Measurements from ENCODE around the gene BEGAIN. TPM values are rescaled to one million over a fixed set of nuclear protein-coding genes. Genes with fewer than 3 reads are reported as not detected.

BEGAIN gene
- total RNA-seq, 1 donor from 2014 or later, result 1.6 TPM

DNA sequence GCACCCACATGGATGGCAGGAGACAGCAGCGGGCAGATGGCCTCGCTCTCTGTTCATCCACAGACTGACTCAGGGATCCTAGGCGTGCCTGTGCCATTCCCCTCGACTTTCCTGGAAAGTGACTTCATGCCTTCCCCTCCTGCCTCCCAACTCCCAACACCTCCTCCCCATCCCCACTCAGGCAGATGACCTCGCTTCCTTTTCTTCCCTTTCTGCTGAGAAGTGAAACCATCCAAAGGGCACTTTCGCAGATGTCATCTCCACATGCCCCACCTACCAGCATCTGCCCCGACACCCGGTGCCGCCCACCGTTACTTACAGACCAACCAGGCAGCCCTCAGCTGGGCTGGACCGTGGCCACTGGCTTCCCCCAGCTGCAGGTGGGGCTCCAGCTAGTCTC is 29.6 kb downstream of the BEGAIN start:
- DNase-seq (ENCODE audit: low spot score), result no peak
- no peaks in the 10 kb centered on the region for H3K4me1 Mint-ChIP-seq (ENCODE audit: unreplicated experiment)
- H3K27me3 Mint-ChIP-seq (ENCODE audit: unreplicated experiment), result peaks cover 8% of the 10 kb centered on the region
- H3K4me3 Mint-ChIP-seq (ENCODE audit: unreplicated experiment), result no peak overlapping the region
- no peaks in the 10 kb centered on the region for H3K36me3 Mint-ChIP-seq (ENCODE audit: low read depth, unreplicated experiment)
- TF ChIP-seq, protein P1, sequence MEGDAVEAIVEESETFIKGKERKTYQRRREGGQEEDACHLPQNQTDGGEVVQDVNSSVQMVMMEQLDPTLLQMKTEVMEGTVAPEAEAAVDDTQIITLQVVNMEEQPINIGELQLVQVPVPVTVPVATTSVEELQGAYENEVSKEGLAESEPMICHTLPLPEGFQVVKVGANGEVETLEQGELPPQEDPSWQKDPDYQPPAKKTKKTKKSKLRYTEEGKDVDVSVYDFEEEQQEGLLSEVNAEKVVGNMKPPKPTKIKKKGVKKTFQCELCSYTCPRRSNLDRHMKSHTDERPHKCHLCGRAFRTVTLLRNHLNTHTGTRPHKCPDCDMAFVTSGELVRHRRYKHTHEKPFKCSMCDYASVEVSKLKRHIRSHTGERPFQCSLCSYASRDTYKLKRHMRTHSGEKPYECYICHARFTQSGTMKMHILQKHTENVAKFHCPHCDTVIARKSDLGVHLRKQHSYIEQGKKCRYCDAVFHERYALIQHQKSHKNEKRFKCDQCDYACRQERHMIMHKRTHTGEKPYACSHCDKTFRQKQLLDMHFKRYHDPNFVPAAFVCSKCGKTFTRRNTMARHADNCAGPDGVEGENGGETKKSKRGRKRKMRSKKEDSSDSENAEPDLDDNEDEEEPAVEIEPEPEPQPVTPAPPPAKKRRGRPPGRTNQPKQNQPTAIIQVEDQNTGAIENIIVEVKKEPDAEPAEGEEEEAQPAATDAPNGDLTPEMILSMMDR (IDR thresholded peaks at IDR 0.05; ENCODE audit: unreplicated experiment), result no peak
- H3K9me3 Mint-ChIP-seq (ENCODE audit: unreplicated experiment), result no peaks in the 10 kb centered on the region
- no peak overlapping the region for H3K27ac Mint-ChIP-seq (ENCODE audit: unreplicated experiment)

DNA sequence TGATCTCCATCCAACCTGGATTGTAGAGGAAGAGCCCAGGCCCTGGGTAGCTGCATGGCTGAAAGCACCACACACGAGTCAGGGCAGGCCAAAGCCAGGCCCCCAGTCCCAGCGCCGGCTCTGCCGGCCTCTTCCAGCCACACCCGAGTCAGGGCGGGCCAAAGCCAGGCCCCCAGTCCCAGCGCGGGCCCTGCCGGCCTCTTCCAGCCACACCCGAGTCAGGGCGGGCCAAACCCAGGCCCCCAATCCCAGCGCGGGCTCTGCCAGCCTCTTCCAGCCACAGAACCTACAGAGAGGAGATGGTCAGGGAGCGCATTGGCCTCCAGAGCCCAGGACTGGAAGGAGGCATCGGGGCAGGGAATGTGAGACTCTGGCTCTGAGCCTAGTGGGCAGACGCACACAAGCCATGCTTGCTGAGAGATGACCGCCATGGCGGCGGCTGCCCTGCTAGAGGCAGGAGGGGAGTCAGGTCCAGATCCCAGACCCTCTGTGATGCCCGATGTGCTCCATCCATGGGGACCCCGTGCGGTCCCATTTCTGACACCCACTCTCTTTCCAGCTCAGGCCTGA is 30.2 kb downstream of the BEGAIN start:
- peaks cover 5% of the 10 kb centered on the region for H3K27me3 Mint-ChIP-seq (ENCODE audit: unreplicated experiment)
- H3K4me1 Mint-ChIP-seq (ENCODE audit: unreplicated experiment), result no peaks in the 10 kb centered on the region
- H3K36me3 Mint-ChIP-seq (ENCODE audit: low read depth, unreplicated experiment), result no peaks in the 10 kb centered on the region
- no peak for DNase-seq (ENCODE audit: low spot score)
- no peaks in the 10 kb centered on the region for H3K9me3 Mint-ChIP-seq (ENCODE audit: unreplicated experiment)
- TF ChIP-seq, protein P1 (IDR thresholded peaks at IDR 0.05; ENCODE audit: unreplicated experiment), result no peak
- no peak overlapping the region for H3K27ac Mint-ChIP-seq (ENCODE audit: unreplicated experiment)
- no peak overlapping the region for H3K4me3 Mint-ChIP-seq (ENCODE audit: unreplicated experiment)

DNA sequence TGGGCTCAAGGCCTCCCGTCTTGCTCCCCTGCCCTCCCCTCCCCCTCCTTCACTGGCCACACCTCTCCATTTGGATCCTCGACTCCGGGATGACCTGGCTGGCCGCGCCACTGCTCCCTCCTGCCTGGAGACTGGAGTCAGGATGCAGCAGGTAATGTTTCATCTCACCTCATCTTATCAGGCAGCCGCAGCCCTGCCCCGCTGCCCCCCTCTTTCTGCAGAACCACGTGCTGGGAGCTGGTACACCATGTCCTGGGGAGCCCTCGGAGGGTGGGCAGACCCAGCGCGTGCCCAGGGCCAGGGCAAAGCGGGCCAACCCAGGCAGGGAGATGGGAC is 31.1 kb downstream of the BEGAIN start:
- Mint-ChIP-seq H3K4me3 (ENCODE audit: unreplicated experiment) (no peak overlapping the region), H3K27ac (ENCODE audit: unreplicated experiment) (no peak overlapping the region), H3K27me3 (ENCODE audit: unreplicated experiment) (peaks cover 5% of the 10 kb centered on the region), H3K4me1 (ENCODE audit: unreplicated experiment) (no peaks in the 10 kb centered on the region), H3K36me3 (ENCODE audit: low read depth, unreplicated experiment) (no peaks in the 10 kb centered on the region), H3K9me3 (ENCODE audit: unreplicated experiment) (no peaks in the 10 kb centered on the region)
- no peak for DNase-seq (ENCODE audit: low spot score)
- TF ChIP-seq, protein P1 (IDR thresholded peaks at IDR 0.05; ENCODE audit: unreplicated experiment), result no peak

DNA sequence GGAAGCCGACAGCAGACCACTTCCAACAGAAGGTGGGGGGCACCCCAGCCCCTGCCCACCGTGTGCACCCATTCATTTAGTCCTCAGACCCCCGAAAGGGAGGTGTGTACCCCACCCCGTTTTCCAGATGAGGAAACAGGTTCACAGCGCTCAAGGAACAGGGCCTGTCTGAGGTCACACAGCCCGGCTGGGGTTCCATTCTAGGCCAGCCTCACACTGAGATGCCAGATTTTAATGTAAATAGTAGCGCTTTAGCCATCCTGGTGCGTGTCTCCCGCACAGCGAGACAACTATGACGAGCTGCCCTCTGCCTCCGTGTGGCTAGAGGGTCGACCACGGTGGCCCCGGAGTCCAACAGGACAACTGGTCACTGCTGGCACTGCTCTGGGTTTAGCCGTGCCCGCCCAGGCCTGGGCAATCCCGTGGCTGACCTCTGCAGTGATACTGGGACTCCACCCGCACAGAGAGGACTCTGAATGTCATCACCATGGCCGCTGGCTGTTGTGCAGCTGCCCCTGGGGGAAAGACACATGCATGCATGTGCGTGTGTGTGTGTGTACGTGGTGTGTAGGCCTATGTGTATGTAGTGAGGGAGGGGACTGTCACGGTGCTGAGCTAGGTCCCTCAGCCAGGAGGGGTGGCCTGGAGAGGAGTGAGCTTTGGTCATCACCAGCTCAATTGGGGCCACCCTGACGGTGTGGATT is 31.6 kb downstream of the BEGAIN start:
- H3K9me3 Mint-ChIP-seq (ENCODE audit: unreplicated experiment), result no peaks in the 10 kb centered on the region
- H3K4me3 Mint-ChIP-seq (ENCODE audit: unreplicated experiment), result no peak overlapping the region
- no peak for DNase-seq (ENCODE audit: low spot score)
- H3K36me3 Mint-ChIP-seq (ENCODE audit: low read depth, unreplicated experiment), result no peaks in the 10 kb centered on the region
- TF ChIP-seq, protein P1 (IDR thresholded peaks at IDR 0.05; ENCODE audit: unreplicated experiment), result no peak
- no peaks in the 10 kb centered on the region for H3K4me1 Mint-ChIP-seq (ENCODE audit: unreplicated experiment)
- H3K27ac Mint-ChIP-seq (ENCODE audit: unreplicated experiment), result no peak overlapping the region
- H3K27me3 Mint-ChIP-seq (ENCODE audit: unreplicated experiment), result peaks cover 5% of the 10 kb centered on the region

DNA sequence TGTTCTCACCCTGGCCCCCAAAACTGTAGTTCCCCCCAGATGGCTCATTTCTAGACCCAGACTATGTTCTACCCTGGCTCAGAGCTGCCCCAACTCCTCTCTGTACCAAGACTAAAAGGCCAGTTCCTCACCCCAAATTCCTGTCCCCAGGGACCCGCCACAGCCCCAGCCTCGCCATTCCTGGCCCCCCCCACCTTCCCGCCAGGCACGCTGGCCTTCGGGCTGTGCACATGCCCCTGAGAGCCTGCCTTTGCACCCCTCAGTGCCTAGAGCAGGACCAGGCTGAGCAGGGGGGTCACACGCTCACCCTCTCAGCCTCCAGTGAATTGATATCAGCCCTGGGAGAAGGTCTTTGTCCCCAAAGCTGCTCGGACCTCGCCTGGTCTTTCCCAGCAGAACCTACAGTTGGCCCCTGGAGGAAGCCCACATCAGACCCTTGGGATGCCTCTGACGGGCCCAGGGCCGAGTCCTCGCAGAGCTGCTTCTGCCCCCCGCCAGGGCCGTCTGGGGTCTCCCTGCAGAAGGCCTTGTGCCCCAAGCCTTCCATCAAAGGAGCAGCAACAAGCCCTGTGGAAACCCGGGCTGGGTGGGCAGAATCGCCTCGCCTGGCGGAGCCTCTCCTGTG is 32.4 kb downstream of the BEGAIN start:
- no peak for DNase-seq (ENCODE audit: low spot score)
- Mint-ChIP-seq H3K4me1 (ENCODE audit: unreplicated experiment) (no peaks in the 10 kb centered on the region), H3K4me3 (ENCODE audit: unreplicated experiment) (no peak overlapping the region), H3K36me3 (ENCODE audit: low read depth, unreplicated experiment) (no peaks in the 10 kb centered on the region), H3K9me3 (ENCODE audit: unreplicated experiment) (no peaks in the 10 kb centered on the region), H3K27me3 (ENCODE audit: unreplicated experiment) (peaks cover 5% of the 10 kb centered on the region), H3K27ac (ENCODE audit: unreplicated experiment) (no peak overlapping the region)
- TF ChIP-seq, protein P1 (IDR thresholded peaks at IDR 0.05; ENCODE audit: unreplicated experiment), result no peak
